ENCODE results near the gene CEL. TPM values are rescaled to one million over a fixed set of nuclear protein-coding genes. Genes with fewer than 3 reads are reported as not detected.
"Not testable (repeated sequence)": the region's sequence is repeated elsewhere in the genome, so short reads cannot be mapped to it uniquely, and the experiment has no call there.

CEL gene
- total RNA-seq, 1 experiment from 2014 or later: 0.58 TPM

GRCh38 chr9:133064241-133065069, 2.7 kb downstream of the CEL start:
- no peak for DNase-seq (ENCODE audit: low spot score)

- no peak for DNase-seq (ENCODE audit: low spot score)
Observed at GRCh38 chr9:133065070-133065388, 3.2 kb downstream of the CEL start.

GRCh38 chr9:133066181-133066983, 4.6 kb downstream of the CEL start:
- DNase-seq (ENCODE audit: low spot score): no peak

- no peak for DNase-seq (ENCODE audit: low spot score)
Observed at GRCh38 chr9:133067006-133067405, 5.2 kb downstream of the CEL start.

- DNase-seq (ENCODE audit: low spot score): no peak
Observed at GRCh38 chr9:133067813-133068212, 6.0 kb downstream of the CEL start.

GRCh38 chr9:133068431-133068830, 6.7 kb downstream of the CEL start:
- DNase-seq (ENCODE audit: low spot score): not testable (repeated sequence)

- not testable (repeated sequence) for DNase-seq (ENCODE audit: low spot score)
Observed at GRCh38 chr9:133070500-133070961, 8.8 kb downstream of the CEL start.

GRCh38 chr9:133070985-133071384, 9.2 kb downstream of the CEL start:
- DNase-seq (ENCODE audit: low spot score): not testable (repeated sequence)

- DNase-seq (ENCODE audit: low spot score): no peak
Observed at GRCh38 chr9:133071484-133072150, 9.8 kb downstream of the CEL start.

GRCh38 chr9:133072210-133072609, 10.4 kb downstream of the CEL start:
- not testable (repeated sequence) for DNase-seq (ENCODE audit: low spot score)

GRCh38 chr9:133073086-133074014, 11.6 kb downstream of the CEL start:
- no peak for DNase-seq (ENCODE audit: low spot score)

GRCh38 chr9:133074111-133074651, 12.4 kb downstream of the CEL start:
- no peak for DNase-seq (ENCODE audit: low spot score)

- DNase-seq (ENCODE audit: low spot score): no peak
Observed at GRCh38 chr9:133075925-133076630, 14.3 kb downstream of the CEL start.

GRCh38 chr9:133076691-133077090, 14.9 kb downstream of the CEL start:
- DNase-seq (ENCODE audit: low spot score): no peak

- DNase-seq (ENCODE audit: low spot score): no peak
Observed at GRCh38 chr9:133078486-133078885, 16.7 kb downstream of the CEL start.

- no peak for DNase-seq (ENCODE audit: low spot score)
Observed at GRCh38 chr9:133080161-133080560, 18.4 kb downstream of the CEL start.

- DNase-seq (ENCODE audit: low spot score): not testable (repeated sequence)
Observed at GRCh38 chr9:133080786-133081779, 19.3 kb downstream of the CEL start.

GRCh38 chr9:133081957-133082644, 20.3 kb downstream of the CEL start:
- not testable (repeated sequence) for DNase-seq (ENCODE audit: low spot score)

Measured in HT-29 (cell line).